Inflammatory macrophage treated with lipopolysaccharide for 1 hour (primary cell): Measurements from ENCODE around the gene SWSAP1.

Experiments used
- DNase-seq, 2 donors: peaks; one replicate each; pipeline ENCODE4 v3.0.0-alpha.2; 2020 to 2022

The SWSAP1 gene

DNA sequence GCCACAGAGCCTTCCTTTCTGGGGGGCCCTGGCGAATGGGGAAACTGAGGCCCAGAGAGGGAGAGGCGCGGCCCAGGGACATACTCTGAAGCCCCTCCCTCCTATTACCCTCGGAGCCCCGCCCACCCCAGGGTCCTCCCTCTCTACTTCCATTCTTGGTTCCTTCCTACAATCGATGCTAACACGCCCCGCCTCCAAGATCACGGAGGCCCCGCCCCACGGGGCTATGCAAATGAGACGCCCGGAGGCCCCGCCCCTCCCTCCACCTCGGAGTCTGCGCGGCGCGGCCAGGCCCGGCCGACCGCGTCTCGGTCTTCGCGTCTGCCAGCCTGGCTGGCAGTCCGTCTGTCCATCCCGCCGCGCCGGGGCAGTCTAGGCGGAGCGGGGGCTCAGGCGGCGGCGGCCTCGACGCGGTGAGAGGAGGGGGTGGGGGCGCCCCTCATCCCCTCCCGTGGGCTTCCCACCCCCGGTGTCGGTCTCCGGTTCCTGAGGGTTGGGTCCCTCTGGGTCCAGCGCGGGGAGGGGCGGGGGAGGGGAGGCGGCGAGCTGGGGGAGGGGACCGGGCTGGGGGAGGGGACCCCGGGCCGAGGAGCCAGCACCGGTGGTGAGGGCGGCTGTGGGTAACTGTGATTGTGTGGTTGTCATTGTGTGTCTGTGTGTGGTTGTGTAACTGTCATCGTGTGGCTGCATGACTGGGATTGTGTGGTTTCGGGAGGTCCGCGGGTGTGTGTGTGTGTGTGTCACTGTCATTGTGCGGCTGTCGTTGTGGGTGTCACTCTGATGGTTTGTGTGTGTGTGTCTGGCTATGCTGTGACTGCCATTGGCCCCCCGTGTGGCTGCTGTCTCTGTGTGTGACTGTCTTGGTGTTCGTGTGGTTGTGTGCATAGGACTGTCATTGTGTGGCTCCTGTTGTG is 19.0 kb upstream of the SWSAP1 start, which contains the start of gene PLPPR2:
Gene PLPPR2 (plus strand): TSS at position 273 of the 914 bp plus-strand sequence. CDS start 2,242 bp downstream, outside the sequence.
- peak; percentile 86 to 97 for DNase-seq

DNA sequence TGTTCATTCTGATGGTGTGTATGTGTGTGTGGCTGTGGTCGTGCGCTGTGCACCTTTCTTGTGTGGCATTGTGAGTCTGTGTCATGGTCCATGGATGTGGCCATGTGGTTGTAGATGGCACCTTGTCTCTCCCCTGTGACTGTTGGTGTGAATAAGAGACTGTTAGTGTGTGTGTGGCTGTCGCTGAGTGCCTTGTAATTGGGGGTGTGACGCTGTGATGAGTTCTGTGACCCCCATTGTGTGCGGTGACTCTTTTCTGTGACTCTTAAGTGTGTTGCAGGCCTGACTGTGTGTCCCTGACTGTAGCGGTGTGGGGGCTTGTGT is 18.4 kb upstream of the SWSAP1 start:
- no peak for DNase-seq

DNA sequence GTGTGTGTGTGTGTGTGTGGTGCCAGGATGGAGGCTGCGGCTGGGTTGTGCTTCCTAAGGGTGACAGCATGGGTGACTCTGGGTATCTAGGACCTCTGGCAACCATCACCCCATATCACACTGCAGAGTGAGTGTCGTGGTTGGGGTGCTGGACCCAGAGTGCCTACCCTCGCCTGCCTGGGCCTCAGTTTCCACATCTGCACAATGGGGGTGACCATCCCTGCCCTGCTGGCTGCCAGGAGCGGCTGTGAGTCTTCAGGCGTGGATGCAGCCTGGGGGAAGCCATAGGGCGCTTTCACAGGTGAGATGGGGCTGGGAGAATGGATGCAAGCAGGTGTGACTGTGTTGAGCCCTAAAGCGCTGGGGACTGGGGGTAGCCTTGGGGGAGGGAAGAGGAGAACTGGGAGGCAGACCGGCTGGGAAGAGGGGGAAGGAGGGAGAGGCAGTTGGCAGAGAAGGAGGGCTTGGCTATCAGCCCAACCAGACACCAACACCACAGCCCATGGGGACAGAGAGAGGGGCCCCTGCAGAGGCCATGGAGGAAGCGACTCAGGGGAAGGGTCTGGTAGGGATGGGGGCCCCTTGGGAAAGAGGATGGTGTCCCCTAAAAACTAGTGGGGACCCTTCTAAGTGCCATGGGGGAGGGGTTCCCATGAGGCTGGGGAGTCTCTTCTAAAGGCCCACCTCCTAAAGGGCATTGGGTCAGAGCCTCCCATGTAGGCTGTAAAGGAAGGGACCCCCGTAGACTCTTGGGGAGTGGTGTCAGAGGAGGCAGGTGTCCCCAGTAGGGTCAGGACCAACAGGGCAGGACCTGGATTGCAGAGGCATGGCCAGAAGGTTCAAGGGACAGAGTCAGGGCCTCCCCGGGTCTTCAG is 17.6 kb upstream of the SWSAP1 start:
- DNase-seq: no peak

GRCh38 chr19:11359421-11359820 is 15.0 kb upstream of the SWSAP1 start:
- DNase-seq: no peak

GRCh38 chr19:11361037-11361770 is 13.3 kb upstream of the SWSAP1 start:
- DNase-seq: peak in 1 of 2 donors; percentile 30

DNA sequence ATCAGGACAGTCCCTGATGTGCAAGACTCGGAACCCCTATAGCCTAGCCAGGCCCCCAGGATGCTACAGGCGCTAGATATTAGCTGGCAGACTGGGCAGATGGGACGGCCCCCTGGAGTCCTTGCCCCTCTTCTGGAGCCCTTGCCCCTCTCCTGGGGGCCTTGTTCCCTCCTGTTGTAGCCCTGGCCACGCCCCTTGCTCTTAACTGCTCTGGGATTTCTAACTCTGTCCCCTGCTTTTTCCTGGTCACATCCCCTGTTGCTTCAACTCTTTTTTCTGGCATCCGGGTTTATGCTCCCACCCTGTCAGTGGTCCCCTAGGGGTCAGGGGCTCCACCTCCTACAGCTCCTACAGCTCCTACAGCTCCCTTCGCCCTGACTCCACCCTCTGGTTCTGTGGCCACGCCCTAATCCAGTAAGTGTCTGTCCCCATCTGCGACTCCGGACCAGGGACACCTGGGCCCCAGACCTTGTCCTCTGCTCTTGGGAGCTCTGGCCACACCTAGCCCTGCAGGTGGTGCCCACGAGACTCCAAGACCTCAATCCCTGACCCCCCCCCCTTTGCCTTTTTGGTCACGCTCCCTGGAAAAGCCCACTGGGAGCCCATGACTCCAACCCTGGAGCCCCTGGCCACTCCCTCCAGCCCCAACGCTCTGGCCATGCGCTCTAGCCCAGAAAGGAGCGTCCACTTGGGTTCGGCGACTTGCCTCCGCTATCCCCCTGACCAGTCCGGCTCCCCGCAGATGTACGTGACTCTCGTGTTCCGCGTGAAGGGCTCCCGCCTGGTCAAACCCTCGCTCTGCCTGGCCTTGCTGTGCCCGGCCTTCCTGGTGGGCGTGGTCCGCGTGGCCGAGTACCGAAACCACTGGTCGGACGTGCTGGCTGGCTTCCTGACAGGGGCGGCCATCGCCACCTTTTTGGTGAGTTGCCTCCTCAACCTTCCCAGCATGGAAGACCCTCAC is 12.4 kb upstream of the SWSAP1 start:
- no peak for DNase-seq

- no peak for DNase-seq
These were observed 10.6 kb upstream of the SWSAP1 start for GRCh38 chr19:11363881-11364280.

GRCh38 chr19:11364296-11364904 is 10.1 kb upstream of the SWSAP1 start:
- no peak for DNase-seq

DNA sequence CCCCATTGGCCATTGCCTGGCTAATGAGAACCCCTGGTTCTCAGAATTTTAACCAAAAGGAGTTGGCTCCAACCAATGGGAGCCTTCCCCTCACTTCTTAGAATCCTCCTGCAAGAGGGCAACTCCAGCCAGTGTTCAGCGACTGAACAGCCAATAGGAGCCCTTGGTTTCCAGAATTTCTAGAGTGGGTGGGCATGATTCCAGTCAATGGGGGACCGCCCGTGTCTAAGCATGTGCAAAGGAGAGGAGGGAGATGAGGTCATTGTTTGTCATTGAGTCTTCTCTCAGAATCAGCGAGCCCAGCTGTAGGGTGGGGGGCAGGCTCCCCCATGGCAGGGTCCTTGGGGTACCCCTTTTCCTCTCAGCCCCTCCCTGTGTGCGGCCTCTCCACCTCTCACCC is 9.5 kb upstream of the SWSAP1 start:
- no peak for DNase-seq

DNA sequence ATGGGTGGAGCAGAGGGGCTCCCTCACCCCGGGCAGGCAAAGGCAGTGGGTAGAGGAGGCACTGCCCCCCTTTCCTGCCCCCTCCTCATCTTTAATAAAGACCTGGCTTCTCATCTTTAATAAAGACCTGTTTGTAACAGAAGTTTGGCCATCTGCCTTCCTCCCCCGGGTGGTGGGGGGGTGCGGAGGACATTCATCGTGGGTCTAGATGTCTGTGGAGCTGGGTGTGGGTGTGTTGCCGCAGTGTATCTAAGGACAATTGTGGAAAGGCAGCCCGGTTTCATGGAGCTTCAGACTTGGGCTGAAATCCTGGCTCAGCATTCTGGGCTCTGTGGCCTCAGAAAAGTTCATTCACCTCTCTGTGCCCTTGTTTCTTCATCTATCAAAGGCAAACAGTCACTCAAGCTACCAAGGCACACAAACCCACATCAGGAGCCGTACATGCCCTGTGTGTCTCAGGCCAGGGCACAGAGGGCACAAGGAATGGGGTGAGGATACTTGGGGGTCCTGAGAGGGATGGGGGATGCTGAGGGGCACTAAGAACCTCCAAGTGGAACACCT is 8.8 kb upstream of the SWSAP1 start:
- DNase-seq: no peak

DNA sequence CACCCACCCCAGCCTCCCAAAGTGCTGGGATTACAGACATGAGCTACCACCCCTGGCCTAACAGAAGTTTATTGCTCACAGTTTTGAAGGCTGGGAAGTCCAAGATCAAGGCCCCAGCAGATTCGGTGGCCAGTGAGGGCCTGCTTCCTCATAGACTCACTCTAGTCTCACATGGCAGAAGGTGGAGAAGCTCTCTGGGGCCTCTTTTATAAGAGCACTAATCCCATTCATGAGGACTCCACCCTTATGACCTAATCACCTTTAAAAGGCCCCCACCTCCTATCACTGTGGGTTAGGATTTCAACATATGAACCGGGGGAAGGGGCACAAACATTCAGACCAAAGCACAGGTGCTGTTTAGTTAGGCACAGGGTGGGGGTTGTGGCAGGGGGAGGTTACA is 6.9 kb upstream of the SWSAP1 start:
- no peak for DNase-seq

DNA sequence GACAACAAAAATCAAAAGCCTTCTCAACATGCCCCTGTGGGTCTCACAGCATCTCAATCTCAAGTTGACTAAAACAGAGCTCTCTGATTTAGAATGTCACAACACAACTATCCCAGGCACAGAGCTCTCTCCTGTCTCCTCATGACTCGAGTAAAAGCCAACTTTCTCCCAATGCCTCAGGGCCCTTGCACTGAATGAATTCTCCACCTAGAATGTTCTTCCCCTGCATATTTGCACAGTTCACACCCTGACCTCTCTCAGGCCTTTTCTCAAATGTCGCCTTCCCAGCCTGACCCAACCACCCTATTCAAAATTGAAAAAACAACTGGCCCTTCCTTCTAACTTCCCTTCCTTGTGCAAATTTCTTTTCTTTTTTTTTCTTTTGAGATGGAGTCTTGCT is 3.7 kb upstream of the SWSAP1 start:
- DNase-seq: no peak

DNA sequence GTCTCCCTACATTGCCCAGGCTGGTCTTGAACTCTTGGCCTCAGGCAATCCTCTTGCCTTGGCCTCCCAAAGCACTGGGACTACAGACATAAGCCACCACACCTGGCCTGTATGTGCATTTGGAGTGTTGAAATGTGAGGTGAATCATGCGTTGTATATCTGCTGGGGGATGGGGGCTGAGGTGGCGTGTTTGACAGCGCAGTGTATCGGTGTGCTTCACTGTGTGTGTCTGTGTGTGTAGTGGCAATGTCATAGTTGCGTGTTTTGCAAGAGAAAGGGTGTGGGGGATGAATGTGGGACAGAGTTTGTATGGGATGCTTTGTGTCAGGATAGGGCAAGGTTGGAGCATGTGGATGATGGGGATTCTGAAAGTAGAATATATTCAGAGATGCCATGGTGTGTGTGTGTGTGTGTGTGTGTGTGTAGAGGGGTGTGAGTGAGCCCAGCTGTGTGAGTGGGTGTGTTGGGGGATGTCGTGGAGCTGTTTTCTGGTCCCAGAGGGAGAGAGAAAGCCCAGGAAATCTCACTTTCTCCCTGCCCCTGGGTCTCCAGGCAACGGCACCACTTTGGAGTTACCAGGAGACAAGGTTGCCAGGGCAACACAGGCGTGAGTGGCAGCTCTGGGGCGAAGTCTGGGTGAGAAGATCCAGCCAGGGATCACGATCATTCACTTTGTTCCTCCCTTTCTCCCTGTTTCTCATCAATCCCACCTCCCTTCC is 1.1 kb upstream of the SWSAP1 start:
- no peak for DNase-seq

DNA sequence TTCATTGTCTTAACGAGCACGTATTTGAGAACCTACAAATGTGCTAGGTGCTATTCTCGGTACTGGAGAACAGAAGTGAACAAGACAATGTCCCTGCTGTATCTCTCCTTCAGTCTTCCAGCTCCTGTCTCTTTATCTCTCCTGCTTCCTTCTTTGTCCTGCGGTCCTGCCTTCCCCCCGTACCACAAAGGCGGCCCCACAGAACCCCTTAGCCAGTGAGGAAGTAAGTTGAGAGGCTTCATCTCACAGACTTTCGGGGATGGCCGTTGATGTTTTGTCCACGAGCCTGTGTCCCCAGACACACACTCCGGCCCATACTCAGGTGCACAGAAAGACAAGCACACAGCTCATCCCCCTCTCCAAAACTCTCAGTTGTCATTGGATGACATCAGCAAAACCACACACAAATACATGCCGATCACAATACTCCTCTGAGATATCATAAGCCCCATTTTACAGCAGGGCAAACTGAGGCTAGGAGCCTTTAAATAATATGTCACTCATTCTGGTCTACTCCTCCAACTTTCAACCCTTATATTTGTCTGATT is 507 bp upstream of the SWSAP1 start:
- DNase-seq: no peak

DNA sequence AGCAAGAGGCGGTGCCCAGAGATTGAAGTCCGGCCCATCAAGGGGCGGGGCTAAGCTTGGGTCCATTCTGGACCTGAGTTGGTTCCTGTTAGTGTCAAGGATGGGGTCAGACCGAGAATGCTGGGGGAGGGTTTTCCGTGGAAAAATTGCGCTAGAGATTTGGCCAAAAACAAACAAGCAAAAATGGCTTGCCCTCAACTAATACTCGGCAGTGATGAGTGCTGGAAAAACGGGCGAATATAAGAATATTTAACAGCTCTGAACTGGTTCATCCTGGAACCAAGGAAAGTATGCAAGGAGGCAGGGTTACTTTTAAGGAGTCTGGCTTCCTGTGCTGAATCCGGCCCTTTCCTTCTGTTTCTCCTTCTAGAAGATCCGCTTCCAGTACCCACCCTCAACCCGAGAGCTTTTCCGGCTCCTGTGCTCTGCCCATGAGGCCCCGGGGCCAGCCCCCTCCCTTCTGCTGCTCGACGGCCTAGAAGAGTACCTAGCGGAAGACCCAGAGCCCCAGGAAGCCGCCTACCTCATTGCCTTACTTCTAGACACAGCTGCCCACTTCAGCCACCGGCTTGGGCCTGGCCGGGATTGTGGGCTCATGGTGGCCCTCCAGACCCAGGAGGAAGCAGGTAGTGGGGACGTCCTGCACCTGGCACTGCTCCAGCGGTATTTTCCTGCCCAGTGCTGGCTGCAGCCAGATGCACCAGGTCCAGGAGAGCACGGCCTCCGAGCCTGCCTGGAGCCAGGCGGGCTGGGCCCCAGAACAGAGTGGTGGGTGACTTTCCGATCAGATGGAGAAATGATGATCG is 880 bp downstream of the SWSAP1 start:
- peak in 1 of 2 donors; percentile 20 for DNase-seq

DNA sequence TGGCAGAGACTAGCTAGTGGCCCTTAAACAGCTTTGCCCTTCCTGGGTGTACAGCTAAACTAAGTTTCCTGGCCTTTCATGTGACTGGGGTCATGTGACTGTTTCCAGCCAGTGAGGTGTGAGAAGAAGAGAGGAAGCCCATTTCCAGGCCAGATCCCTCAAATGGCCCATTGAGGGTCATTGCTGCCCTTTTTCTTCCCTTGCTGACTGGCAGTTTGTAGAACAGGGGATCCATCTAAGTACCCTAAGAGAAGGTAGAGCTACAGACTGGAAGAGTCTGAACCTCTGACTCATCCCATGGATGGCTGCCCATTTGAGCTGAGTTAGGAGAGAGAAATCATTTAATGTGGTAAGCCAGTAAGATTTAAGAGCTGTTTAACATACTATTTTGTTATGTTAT is 2.8 kb downstream of the SWSAP1 start:
- peak; percentile 63 to 68 for DNase-seq

GRCh38 chr19:11377756-11378155 is 3.3 kb downstream of the SWSAP1 start:
- DNase-seq: no peak

- peak in 1 of 2 donors; percentile 35 for DNase-seq
These were observed 4.1 kb downstream of the SWSAP1 start for GRCh38 chr19:11378319-11379189.
